ENCODE data around the gene HIC2.

The HIC2 gene

DNA sequence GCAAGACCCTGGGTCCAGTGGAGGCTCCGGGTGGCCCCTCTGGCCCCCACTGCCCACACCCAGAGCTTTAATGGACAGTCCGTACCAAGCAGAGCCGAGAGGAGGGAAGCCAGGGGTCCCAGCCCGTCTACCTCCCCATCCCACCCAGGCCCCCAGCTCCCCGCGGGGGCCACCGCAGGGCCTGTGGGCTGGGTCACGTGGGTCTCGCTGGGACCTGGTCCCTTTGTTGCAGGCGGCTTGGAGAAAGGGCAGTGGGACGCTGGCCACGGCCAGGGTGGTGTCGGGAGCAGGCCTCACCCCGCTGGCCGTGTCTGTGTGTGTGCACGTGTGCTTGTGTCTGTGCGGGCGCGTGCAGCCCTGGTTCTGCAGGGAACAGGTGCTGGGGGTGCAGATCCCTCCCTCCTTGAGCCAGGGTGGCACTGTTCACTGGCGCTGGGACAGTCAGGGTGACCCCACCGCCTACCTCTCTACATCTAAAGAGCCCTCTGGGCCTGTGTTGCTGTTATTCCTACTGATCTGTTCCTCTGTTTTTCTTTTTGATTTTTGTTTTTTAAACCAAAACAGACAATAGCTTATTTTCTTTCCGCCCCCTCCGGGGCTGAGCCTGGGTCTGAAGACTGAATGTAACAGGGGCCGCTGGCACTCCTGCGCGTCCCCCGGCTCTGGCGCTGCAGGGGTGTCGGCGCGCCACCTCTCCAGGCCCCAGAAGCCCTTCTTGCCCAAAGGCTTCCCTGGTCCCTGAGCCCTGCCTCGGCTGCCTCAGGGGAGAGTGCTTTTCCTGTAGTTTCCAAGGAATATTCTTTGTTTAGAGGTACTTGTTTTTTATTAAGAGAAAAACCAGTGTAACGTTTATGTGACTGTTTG, 29.9 kb downstream of the HIC2 start:
- TF ChIP-seq, protein P1, sequence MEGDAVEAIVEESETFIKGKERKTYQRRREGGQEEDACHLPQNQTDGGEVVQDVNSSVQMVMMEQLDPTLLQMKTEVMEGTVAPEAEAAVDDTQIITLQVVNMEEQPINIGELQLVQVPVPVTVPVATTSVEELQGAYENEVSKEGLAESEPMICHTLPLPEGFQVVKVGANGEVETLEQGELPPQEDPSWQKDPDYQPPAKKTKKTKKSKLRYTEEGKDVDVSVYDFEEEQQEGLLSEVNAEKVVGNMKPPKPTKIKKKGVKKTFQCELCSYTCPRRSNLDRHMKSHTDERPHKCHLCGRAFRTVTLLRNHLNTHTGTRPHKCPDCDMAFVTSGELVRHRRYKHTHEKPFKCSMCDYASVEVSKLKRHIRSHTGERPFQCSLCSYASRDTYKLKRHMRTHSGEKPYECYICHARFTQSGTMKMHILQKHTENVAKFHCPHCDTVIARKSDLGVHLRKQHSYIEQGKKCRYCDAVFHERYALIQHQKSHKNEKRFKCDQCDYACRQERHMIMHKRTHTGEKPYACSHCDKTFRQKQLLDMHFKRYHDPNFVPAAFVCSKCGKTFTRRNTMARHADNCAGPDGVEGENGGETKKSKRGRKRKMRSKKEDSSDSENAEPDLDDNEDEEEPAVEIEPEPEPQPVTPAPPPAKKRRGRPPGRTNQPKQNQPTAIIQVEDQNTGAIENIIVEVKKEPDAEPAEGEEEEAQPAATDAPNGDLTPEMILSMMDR (IDR thresholded peaks at IDR 0.05; ENCODE audit: low read depth, low read length, missing control alignments): no peak
- no peak for DNase-seq
- H3K4me3 ChIP-seq (ENCODE audit: low read depth, low read length): no peak overlapping the region
- no peak overlapping the region for H3K27ac ChIP-seq
- no peaks in the 10 kb centered on the region for H3K27me3 ChIP-seq (replicated peaks)
- peaks cover 22% of the 10 kb centered on the region for H3K36me3 ChIP-seq (replicated peaks)
- in situ Hi-C loops (cut with HindIII; ENCODE audit: low pct_ligation_motif_present, low sequenced_read_pairs): no loop called here

DNA sequence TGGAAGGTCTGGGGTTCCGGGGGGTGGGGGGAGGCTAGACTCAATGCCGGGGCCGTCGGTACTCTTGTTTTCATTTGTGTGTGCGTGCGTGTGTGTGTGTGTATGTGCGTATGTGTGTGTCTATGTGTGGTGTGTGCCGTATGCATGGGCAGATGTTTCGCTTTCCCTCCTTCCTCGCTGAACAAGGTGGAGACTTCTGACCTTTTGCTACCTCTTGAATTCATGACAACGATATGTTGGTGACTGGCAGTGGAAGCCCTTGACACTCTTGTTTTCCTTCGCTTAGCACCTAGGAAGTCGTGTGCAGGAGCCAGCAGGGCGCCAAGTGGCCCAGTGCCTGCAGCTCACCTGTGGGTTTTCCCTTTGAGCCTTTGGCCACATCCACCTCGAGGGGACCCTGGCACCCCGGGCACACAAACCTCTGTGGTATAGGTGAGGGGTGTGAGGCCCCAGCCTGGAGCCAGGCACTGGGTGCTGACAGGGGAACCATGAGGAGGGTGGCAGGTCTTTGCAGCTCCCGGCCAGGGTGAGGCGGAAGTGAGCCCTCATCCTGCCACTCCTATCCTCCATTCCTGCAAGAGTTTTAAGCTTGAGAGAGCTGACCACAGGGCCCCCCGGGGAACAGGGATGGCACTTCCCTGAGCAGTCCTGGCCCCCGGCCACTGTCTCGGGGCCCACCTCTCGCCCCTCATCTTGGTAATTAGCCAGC, 30.7 kb downstream of the HIC2 start:
- Histone ChIP-seq H3K27ac (no peak overlapping the region), H3K27me3 (replicated peaks) (no peaks in the 10 kb centered on the region), H3K36me3 (replicated peaks) (peaks cover 22% of the 10 kb centered on the region), H3K4me3 (ENCODE audit: low read depth, low read length) (no peak overlapping the region)
- no peak for DNase-seq
- TF ChIP-seq, protein P1 (IDR thresholded peaks at IDR 0.05; ENCODE audit: low read depth, low read length, missing control alignments): peak; percentile 40
- in situ Hi-C loops (cut with HindIII; ENCODE audit: low pct_ligation_motif_present, low sequenced_read_pairs): no loop called here

DNA sequence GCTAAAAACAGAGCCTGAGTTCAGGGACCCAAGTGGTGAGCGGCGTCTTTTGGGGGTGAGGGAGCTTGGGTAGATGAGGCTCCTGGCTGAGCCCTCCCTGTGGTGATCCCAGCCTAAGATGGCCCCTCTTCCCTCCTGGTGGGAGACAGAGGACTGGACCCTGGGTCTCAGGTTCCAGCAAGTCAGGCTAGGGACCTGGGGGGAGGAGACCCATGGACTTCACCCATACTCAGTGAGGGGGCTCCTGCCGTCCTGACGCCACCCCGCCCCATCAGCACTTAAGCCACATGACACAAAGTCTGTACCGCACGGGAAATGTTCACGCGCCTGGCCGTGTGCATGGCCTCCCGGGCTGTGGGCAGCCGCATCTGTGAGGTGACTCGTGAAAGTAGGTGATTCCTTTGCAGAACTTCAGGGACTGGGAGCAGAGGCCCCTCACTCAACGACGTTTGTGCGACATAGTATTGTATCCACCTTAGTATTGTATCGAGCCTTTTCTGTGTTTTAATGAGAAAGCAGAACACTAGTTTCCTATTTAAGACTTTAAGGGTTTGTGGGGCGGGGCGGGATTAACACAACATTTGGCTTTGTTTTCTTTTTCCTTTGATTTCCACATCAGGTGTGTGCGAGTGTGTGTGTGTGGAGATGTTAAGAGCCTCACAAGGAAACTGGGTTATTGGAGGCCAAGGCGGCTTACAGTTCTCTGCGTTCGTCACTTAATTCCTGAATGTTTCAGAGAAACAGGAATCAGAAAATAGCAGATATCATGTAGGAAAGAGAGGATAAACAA, 31.7 kb downstream of the HIC2 start:
- no peak overlapping the region for H3K4me3 ChIP-seq (ENCODE audit: low read depth, low read length)
- in situ Hi-C loops (cut with HindIII; ENCODE audit: low pct_ligation_motif_present, low sequenced_read_pairs): no loop called here
- TF ChIP-seq, protein P1 (IDR thresholded peaks at IDR 0.05; ENCODE audit: low read depth, low read length, missing control alignments): no peak
- H3K27ac ChIP-seq: no peak overlapping the region
- DNase-seq: no peak
- H3K36me3 ChIP-seq (replicated peaks): peaks cover 22% of the 10 kb centered on the region
- no peaks in the 10 kb centered on the region for H3K27me3 ChIP-seq (replicated peaks)

DNA sequence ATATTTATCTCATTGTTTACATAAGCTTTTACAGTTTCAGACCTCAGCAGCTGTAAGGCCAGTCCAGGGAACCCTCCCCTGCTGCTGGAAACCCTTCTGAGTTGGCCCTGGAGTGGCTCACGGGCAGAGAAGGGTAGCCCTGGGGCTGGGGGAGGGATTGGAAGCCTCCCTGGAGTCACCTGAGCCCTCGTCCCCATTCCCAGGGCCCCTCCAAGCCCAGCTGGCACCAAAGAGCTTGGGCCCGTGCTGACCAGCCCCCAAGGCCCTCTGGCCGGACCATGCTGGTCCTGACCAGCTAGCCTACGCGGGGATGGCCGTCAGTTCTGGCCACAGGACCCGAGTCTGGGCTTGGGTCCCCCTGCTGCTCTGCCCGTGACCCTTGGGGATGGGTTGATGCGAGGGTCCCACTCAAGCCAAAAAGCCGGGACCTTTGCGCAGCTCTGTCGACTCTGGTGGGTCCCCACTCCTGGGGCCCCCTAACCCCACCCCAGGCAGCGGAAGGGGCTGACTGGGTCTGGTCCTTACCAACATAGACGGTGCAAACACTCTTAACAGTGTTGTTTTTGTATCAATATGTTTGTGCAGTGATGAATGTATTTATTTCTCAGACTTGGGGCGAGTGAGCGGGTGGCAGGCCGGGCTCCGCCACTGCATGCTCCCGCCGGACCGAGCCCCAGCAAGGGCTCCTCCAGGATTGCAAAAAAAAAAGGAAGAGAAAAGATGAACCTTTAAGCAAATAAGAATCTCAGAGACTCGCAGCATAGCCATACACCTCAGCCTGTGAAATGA, 32.6 kb downstream of the HIC2 start:
- Histone ChIP-seq H3K27ac (no peak overlapping the region), H3K4me3 (ENCODE audit: low read depth, low read length) (no peak overlapping the region), H3K27me3 (replicated peaks) (no peaks in the 10 kb centered on the region), H3K36me3 (replicated peaks) (peaks cover 21% of the 10 kb centered on the region)
- in situ Hi-C loops (cut with HindIII; ENCODE audit: low pct_ligation_motif_present, low sequenced_read_pairs): no loop called here
- TF ChIP-seq, protein P1 (IDR thresholded peaks at IDR 0.05; ENCODE audit: low read depth, low read length, missing control alignments): no peak
- no peak for DNase-seq

DNA sequence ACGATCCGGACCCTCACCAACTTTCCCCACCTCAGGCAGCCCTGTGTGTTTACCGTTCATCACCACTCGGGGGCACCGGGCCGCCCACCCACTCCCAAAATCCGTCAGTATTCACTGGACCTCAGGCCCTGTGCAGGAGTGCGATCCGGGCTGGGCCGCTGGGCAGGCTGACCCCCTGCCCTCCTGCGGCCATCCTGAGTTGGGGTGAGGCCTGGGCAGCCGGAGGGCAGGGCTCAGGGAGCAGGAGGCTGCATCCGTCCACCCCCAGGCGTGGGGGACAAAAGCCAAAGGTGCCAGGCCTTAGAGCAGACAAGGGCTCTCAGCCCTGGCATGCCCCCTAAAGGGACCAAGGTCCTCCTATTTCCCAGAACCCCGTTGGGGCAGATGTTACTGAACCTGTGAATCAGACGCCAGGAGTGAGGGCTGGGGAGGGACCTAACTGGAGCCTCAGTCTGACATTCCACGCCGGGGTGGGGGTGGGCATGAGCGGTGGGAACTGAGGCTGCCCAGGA, 33.2 kb downstream of the HIC2 start:
- H3K4me3 ChIP-seq (ENCODE audit: low read depth, low read length): no peak overlapping the region
- no peak for DNase-seq
- H3K27me3 ChIP-seq (replicated peaks): no peaks in the 10 kb centered on the region
- TF ChIP-seq, protein P1 (IDR thresholded peaks at IDR 0.05; ENCODE audit: low read depth, low read length, missing control alignments): peak; percentile 6
- no peak overlapping the region for H3K27ac ChIP-seq
- peaks cover 15% of the 10 kb centered on the region for H3K36me3 ChIP-seq (replicated peaks)
- in situ Hi-C loops (cut with HindIII; ENCODE audit: low pct_ligation_motif_present, low sequenced_read_pairs): no loop called here

All from brain microvascular endothelial cell (primary cell).